Muscle of leg (tissue), 11 donors: ENCODE results near the gene ZNF827. TPM values are rescaled to one million over a fixed set of nuclear protein-coding genes. Genes with fewer than 3 reads are reported as not detected.

Source experiments
- DNase-seq: peaks from one replicate; pipeline ENCODE4 v3.0.0; 2013
- H3K27ac ChIP-seq: one replicate; pipeline ENCODE4 v1.5.1; 2013; ENCODE audit warnings: mild to moderate bottlenecking, low read length, control low read depth
- H3K27me3 ChIP-seq: one replicate; pipeline ENCODE4 v1.6.1; 2013; ENCODE audit warnings: low read length; ENCODE audit not compliant: control insufficient read depth, insufficient read depth
- H3K36me3 ChIP-seq: one replicate; pipeline ENCODE4 v1.6.1; 2013; ENCODE audit warnings: low read length; ENCODE audit not compliant: control insufficient read depth, insufficient read depth
- H3K4me1 ChIP-seq: one replicate; pipeline ENCODE4 v1.6.1; 2013; ENCODE audit warnings: low read length; ENCODE audit not compliant: control insufficient read depth, insufficient read depth
- H3K4me3 ChIP-seq: one replicate; pipeline ENCODE4 v1.5.1; 2013; ENCODE audit warnings: low read length, control low read depth
- H3K9me3 ChIP-seq: replicated peaks from 2 replicates; pipeline ENCODE4 v1.6.1; 2013; ENCODE audit warnings: low read depth, low read length; ENCODE audit not compliant: control insufficient read depth
- WGBS: methylation state at CpG from one replicate; pipeline ENCODE4 v1.1.5; 2013; ENCODE audit warnings: missing lambda C conversion rate; ENCODE audit not compliant: insufficient coverage; 5-methylcytosine and 5-hydroxymethylcytosine counted together
- polyA plus RNA-seq, 8 donors: library from polyadenylated mRNA; unstranded; fragments of 120-200 nt; gene quantifications; one replicate each; pipeline versions ENCODE4 v1.2.1 to v1.2.3, GENCODE V29; 2013; ENCODE audit warnings: inconsistent platforms in 1 of 8, low replicate concordance in 1 of 8; ENCODE audit not compliant: insufficient read length in 8 of 8, insufficient read depth in 1 of 8
- total RNA-seq: library from RNA; stranded (reverse); fragments of 120-200 nt; gene quantifications from one replicate; pipeline ENCODE4 v1.2.4, GENCODE V29; 2013

Gene ZNF827
- total and polyA plus RNA-seq, 9 donors: 13.2 to 19.1 (median 16.2) TPM

GRCh38 chr4:145786261-145786660 is 152.4 kb downstream of the ZNF827 start:
- no peaks in the 10 kb centered on the region for H3K27me3 ChIP-seq
- H3K9me3 ChIP-seq: peaks cover 2% of the 10 kb centered on the region
- no CpG with 5 or more reads among the region's 2 CpGs for WGBS
- H3K4me3 ChIP-seq: no peak overlapping the region
- H3K27ac ChIP-seq: peak overlapping the region; percentile 15
- peaks cover 10% of the 10 kb centered on the region for H3K4me1 ChIP-seq
- DNase-seq: peak; percentile 46
- H3K36me3 ChIP-seq: peaks cover 2% of the 10 kb centered on the region

- Histone ChIP-seq H3K4me3 (no peak overlapping the region), H3K36me3 (peaks cover 2% of the 10 kb centered on the region), H3K9me3 (peaks cover 2% of the 10 kb centered on the region), H3K27me3 (no peaks in the 10 kb centered on the region), H3K4me1 (peaks cover 10% of the 10 kb centered on the region), H3K27ac (no peak overlapping the region)
- DNase-seq: peak; percentile 51
- no CpG with 5 or more reads among the region's 2 CpGs for WGBS
These were observed 153.1 kb downstream of the ZNF827 start for GRCh38 chr4:145785391-145786008.

GRCh38 chr4:145784036-145784435 is 154.6 kb downstream of the ZNF827 start:
- Histone ChIP-seq H3K36me3 (peaks cover 5% of the 10 kb centered on the region), H3K4me1 (peaks cover 10% of the 10 kb centered on the region), H3K9me3 (peaks cover 2% of the 10 kb centered on the region), H3K4me3 (no peak overlapping the region), H3K27ac (no peak overlapping the region), H3K27me3 (no peaks in the 10 kb centered on the region)
- DNase-seq: no peak
- 100% methylated on average over 1 of the region's 2 CpGs for WGBS

GRCh38 chr4:145782756-145783155 is 155.9 kb downstream of the ZNF827 start:
- peaks cover 5% of the 10 kb centered on the region for H3K36me3 ChIP-seq
- no peak for DNase-seq
- H3K4me1 ChIP-seq: peaks cover 10% of the 10 kb centered on the region
- no peak overlapping the region for H3K27ac ChIP-seq
- no peak overlapping the region for H3K4me3 ChIP-seq
- peaks cover 2% of the 10 kb centered on the region for H3K9me3 ChIP-seq
- 86% methylated on average over 2 of the region's 5 CpGs for WGBS
- no peaks in the 10 kb centered on the region for H3K27me3 ChIP-seq

- H3K36me3 ChIP-seq: peaks cover 7% of the 10 kb centered on the region
- no peak overlapping the region for H3K4me3 ChIP-seq
- no peaks in the 10 kb centered on the region for H3K27me3 ChIP-seq
- DNase-seq: no peak
- H3K4me1 ChIP-seq: peaks cover 5% of the 10 kb centered on the region
- H3K27ac ChIP-seq: no peak overlapping the region
- H3K9me3 ChIP-seq: peaks cover 2% of the 10 kb centered on the region
- WGBS: no CpG with 5 or more reads among the region's 2 CpGs
These were observed 157.3 kb downstream of the ZNF827 start for GRCh38 chr4:145781351-145781750.

- WGBS: 72% methylated on average over 7 of the region's 8 CpGs
- no peak for DNase-seq
- Histone ChIP-seq H3K9me3 (peaks cover 2% of the 10 kb centered on the region), H3K4me3 (no peak overlapping the region), H3K4me1 (no peaks in the 10 kb centered on the region), H3K27ac (no peak overlapping the region), H3K36me3 (peaks cover 19% of the 10 kb centered on the region), H3K27me3 (no peaks in the 10 kb centered on the region)
These were observed 159.3 kb downstream of the ZNF827 start for GRCh38 chr4:145779319-145779801.

GRCh38 chr4:145776208-145776607 is 162.4 kb downstream of the ZNF827 start:
- WGBS: no CpG with 5 or more reads among the region's 4 CpGs
- no peak for DNase-seq
- Histone ChIP-seq H3K36me3 (peaks cover 33% of the 10 kb centered on the region), H3K4me1 (no peaks in the 10 kb centered on the region), H3K9me3 (no peaks in the 10 kb centered on the region), H3K4me3 (no peak overlapping the region), H3K27ac (no peak overlapping the region), H3K27me3 (no peaks in the 10 kb centered on the region)

GRCh38 chr4:145775406-145775805 is 163.2 kb downstream of the ZNF827 start:
- Histone ChIP-seq H3K4me1 (no peaks in the 10 kb centered on the region), H3K36me3 (peaks cover 33% of the 10 kb centered on the region), H3K27ac (no peak overlapping the region), H3K9me3 (no peaks in the 10 kb centered on the region), H3K27me3 (no peaks in the 10 kb centered on the region), H3K4me3 (no peak overlapping the region)
- no CpG with 5 or more reads among the region's 3 CpGs for WGBS
- DNase-seq: no peak

- no peak for DNase-seq
- no peak overlapping the region for H3K4me3 ChIP-seq
- H3K27me3 ChIP-seq: no peaks in the 10 kb centered on the region
- H3K36me3 ChIP-seq: peaks cover 33% of the 10 kb centered on the region
- no peak overlapping the region for H3K27ac ChIP-seq
- WGBS: 100% methylated on average over 3 of the region's 6 CpGs
- H3K4me1 ChIP-seq: no peaks in the 10 kb centered on the region
- H3K9me3 ChIP-seq: no peaks in the 10 kb centered on the region
These were observed 164.2 kb downstream of the ZNF827 start for GRCh38 chr4:145774473-145774872.

- H3K4me3 ChIP-seq: no peak overlapping the region
- peaks cover 30% of the 10 kb centered on the region for H3K36me3 ChIP-seq
- DNase-seq: no peak
- no peaks in the 10 kb centered on the region for H3K9me3 ChIP-seq
- H3K4me1 ChIP-seq: no peaks in the 10 kb centered on the region
- 93% methylated on average over 6 of the region's 6 CpGs for WGBS
- no peaks in the 10 kb centered on the region for H3K27me3 ChIP-seq
- H3K27ac ChIP-seq: no peak overlapping the region
These were observed 164.9 kb downstream of the ZNF827 start for GRCh38 chr4:145773581-145774234.
